Liver (tissue), 9 donors: ENCODE data around the gene SERTAD2. TPM values are rescaled to one million over a fixed set of nuclear protein-coding genes. Genes with fewer than 3 reads are reported as not detected.

Source experiments
- DNase-seq: peaks from one replicate; pipeline ENCODE4 v3.0.0-alpha.2; 2017; ENCODE audit warnings: low spot score
- H3K27ac ChIP-seq, 2 donors: one replicate each; pipeline ENCODE4 v1.7.0; 2013; ENCODE audit warnings: inconsistent platforms in 2 of 2, low read length in 2 of 2, control low read depth in 1 of 2, low read depth in 1 of 2, mild to moderate bottlenecking in 1 of 2
- H3K27me3 ChIP-seq, 4 donors: one replicate each; pipeline versions ENCODE4 v1.6.1 to v1.7.0; 2013; ENCODE audit warnings: low read length in 3 of 4, inconsistent platforms in 1 of 4, mild to moderate bottlenecking in 1 of 4, moderate library complexity in 1 of 4; ENCODE audit not compliant: control insufficient read depth in 4 of 4, insufficient read depth in 4 of 4
- H3K36me3 ChIP-seq, 4 donors: one replicate each; pipeline versions ENCODE4 v1.6.1 to v1.7.0; 2013; ENCODE audit warnings: low read length in 3 of 4, mild to moderate bottlenecking in 3 of 4, low read depth in 1 of 4, moderate library complexity in 1 of 4; ENCODE audit not compliant: control insufficient read depth in 4 of 4, insufficient read depth in 3 of 4
- H3K4me1 ChIP-seq, 4 donors: one replicate each; pipeline versions ENCODE4 v1.6.1 to v1.7.0; 2013; ENCODE audit warnings: low read length in 3 of 4, mild to moderate bottlenecking in 3 of 4, moderate library complexity in 1 of 4; ENCODE audit not compliant: control insufficient read depth in 4 of 4, insufficient read depth in 4 of 4
- H3K4me3 ChIP-seq, 3 donors: one replicate each; pipeline versions ENCODE4 v1.6.1 to v1.7.0; 2013; ENCODE audit warnings: low read length in 3 of 3, control low read depth in 1 of 3, low read depth in 1 of 3, mild to moderate bottlenecking in 1 of 3
- H3K9ac ChIP-seq, 2 donors: one replicate each; pipeline ENCODE4 v1.7.0; 2013; ENCODE audit warnings: low read length in 2 of 2, mild to moderate bottlenecking in 2 of 2, moderate library complexity in 2 of 2, control low read depth in 1 of 2, low read depth in 1 of 2
- H3K9me3 ChIP-seq, 4 donors: one replicate each; pipeline versions ENCODE4 v1.6.1 to v1.7.0; 2013; ENCODE audit warnings: low read length in 3 of 4; ENCODE audit not compliant: control insufficient read depth in 4 of 4
- EGR1 ChIP-seq, 2 donors: IDR thresholded peaks; 2 replicates each; pipeline ENCODE4 v1.6.1; 2016 to 2018; ENCODE audit warnings: antibody characterized with exemption in 2 of 2, low read depth in 2 of 2
- FOXA2 ChIP-seq: IDR thresholded peaks from 2 replicates; pipeline ENCODE4 v1.6.1; 2016; ENCODE audit warnings: antibody characterized with exemption
- GABPA ChIP-seq, 2 donors: IDR thresholded peaks in 1 of 2; conservative IDR thresholded peaks in 1 of 2; 2 replicates each; pipeline ENCODE4 v1.6.1; 2016; ENCODE audit warnings: antibody characterized with exemption in 2 of 2, mild to moderate bottlenecking in 1 of 2, moderate library complexity in 1 of 2
- HNF4A ChIP-seq, 2 donors: conservative IDR thresholded peaks; 2 replicates each; pipeline ENCODE4 v1.6.1; 2016; ENCODE audit warnings: antibody characterized with exemption in 2 of 2, mild to moderate bottlenecking in 2 of 2
- HNF4G ChIP-seq: IDR thresholded peaks from 2 replicates; pipeline ENCODE4 v1.6.1; 2016; ENCODE audit warnings: antibody characterized with exemption
- JUND ChIP-seq, 2 donors: IDR thresholded peaks; 2 replicates each; pipeline ENCODE4 v1.6.1; 2016; ENCODE audit warnings: antibody characterized with exemption in 2 of 2
- MAX ChIP-seq: IDR thresholded peaks from 2 replicates; pipeline ENCODE4 v1.6.1; 2016; ENCODE audit warnings: antibody characterized with exemption
- NR2F2 ChIP-seq: IDR thresholded peaks from 2 replicates; pipeline ENCODE4 v1.6.1; 2016; ENCODE audit warnings: antibody characterized with exemption
- RAD21 ChIP-seq, 2 donors: IDR thresholded peaks; 2 replicates each; pipeline ENCODE4 v1.6.1; 2016; ENCODE audit warnings: antibody characterized with exemption in 2 of 2, mild to moderate bottlenecking in 2 of 2
- REST ChIP-seq: IDR thresholded peaks from 2 replicates; pipeline ENCODE4 v1.6.1; 2016; ENCODE audit warnings: antibody characterized with exemption, mild to moderate bottlenecking
- RXRA ChIP-seq, 2 donors: IDR thresholded peaks; 2 replicates each; pipeline ENCODE4 v1.6.1; 2017 to 2018; ENCODE audit warnings: antibody characterized with exemption in 2 of 2, mild to moderate bottlenecking in 1 of 2
- SP1 ChIP-seq: IDR thresholded peaks from 2 replicates; pipeline ENCODE4 v1.6.1; 2018; ENCODE audit warnings: antibody characterized with exemption, mild to moderate bottlenecking
- TAF1 ChIP-seq: conservative IDR thresholded peaks from 2 replicates; pipeline ENCODE4 v1.6.1; 2016; ENCODE audit warnings: antibody characterized with exemption, mild to moderate bottlenecking
- YY1 ChIP-seq: IDR thresholded peaks from 2 replicates; pipeline ENCODE4 v1.6.1; 2016; ENCODE audit warnings: antibody characterized with exemption, mild to moderate bottlenecking
- ZBTB33 ChIP-seq: IDR thresholded peaks from 2 replicates; pipeline ENCODE4 v1.6.1; 2016; ENCODE audit warnings: antibody characterized with exemption
- WGBS: extraction: QIAGEN DNeasy Blood & Tissue Kit; methylation state at CpG from one replicate; pipeline ENCODE4 v1.1.7; 2013; 5-methylcytosine and 5-hydroxymethylcytosine counted together
- polyA plus RNA-seq, 2 donors: library from polyadenylated mRNA; stranded (reverse) in 1 of 2; unstranded in 1 of 2; fragments of 200-250 nt in 1 of 2; fragments of >200 nt in 1 of 2; fragmentation: Nextera tagmentation in 1 of 2; extraction: Ambion mirVana in 1 of 2; gene quantifications; one replicate each; pipeline versions ENCODE4 v1.2.1 to v1.2.3, GENCODE V29; 2013 to 2015
- total RNA-seq, 2 donors: library from RNA; depleted of rRNA; stranded (reverse); fragments of >200 nt; gene quantifications; one replicate each; pipeline ENCODE4 v1.2.3, GENCODE V29; 2014
- donor health status: healthy.
- donor health status: healthy.
- donor health status: healthy.
- donor health status: healthy.
- donor health status: healthy.

The SERTAD2 gene
- total and polyA plus RNA-seq, 4 donors, result 5.1 to 13.3 (median 6.4) TPM

DNA sequence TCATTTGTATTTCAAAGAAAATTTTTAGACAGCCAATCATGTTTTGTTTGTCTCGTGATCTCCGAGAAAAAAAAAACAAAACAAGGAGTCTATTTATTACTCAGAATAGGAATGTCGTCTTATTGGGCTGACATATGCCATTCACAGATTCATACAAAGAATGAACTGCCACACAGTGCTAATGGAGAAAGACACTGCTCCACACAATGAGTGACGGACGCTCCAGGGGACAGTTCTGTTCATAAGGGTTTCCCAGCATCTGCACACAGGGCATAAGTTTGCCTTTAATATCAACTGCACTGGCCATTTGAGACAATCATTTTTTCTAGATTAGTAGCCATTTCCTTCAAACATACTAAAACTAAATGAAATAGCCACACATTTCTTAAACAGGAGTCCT is 3.4 kb downstream of the SERTAD2 start:
- Histone ChIP-seq H3K36me3 (no peaks in the 10 kb centered on the region), H3K27me3 (no peaks in the 10 kb centered on the region), H3K27ac (peak overlapping the region; percentile 39 to 42), H3K9ac (no peak overlapping the region), H3K4me1 (peaks cover 8 to 66% (median 44%) of the 10 kb centered on the region in 4 donors), H3K9me3 (no peaks in the 10 kb centered on the region), H3K4me3 (no peak overlapping the region)
- 60% methylated on average over 5 of the region's 5 CpGs for WGBS
- TF ChIP-seq TAF1 (peak; percentile 14), JUND (IDR thresholded peaks at IDR 0.05) (no peak)
- DNase-seq, result no peak

DNA sequence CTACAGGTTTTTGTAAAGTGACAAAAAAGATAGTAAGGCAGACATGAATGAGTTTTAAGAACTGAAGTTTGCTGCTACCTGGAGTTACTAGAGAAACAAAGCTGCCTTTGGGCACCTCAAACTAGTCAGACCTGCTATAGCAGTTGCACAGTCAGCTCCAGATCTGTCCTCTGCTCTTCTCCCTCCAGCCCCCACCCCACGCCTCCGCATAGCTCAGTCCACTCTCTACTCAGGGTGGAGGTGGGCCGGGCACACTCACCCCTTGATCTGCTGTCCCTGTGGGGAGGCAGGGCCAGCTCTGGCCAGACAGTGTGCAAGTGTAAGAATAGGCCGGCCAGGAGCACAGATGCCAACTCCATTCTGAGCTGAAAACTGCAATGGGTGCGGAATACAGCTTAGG is 4.1 kb downstream of the SERTAD2 start:
- no peak overlapping the region for H3K4me3 ChIP-seq
- WGBS, result 25% methylated on average over 5 of the region's 5 CpGs
- no peaks in the 10 kb centered on the region for H3K36me3 ChIP-seq
- no peaks in the 10 kb centered on the region for H3K27me3 ChIP-seq
- peak overlapping the region; percentile 51 for H3K9ac ChIP-seq
- H3K4me1 ChIP-seq, result peaks cover 8 to 66% (median 45%) of the 10 kb centered on the region in 4 donors
- H3K27ac ChIP-seq, result peak overlapping the region; percentile 29 to 83
- TF ChIP-seq FOXA2, result no peak
- TF ChIP-seq EGR1 (IDR thresholded peaks at IDR 0.05; ENCODE audit: low read depth in 2 of 2), result peak in 1 of 2 donors; percentile 28
- TF ChIP-seq RAD21 (IDR thresholded peaks at IDR 0.05), result peak in 1 of 2 donors; percentile 20
- peak; percentile 67 for DNase-seq
- no peaks in the 10 kb centered on the region for H3K9me3 ChIP-seq

- no peak for TF ChIP-seq GABPA (IDR thresholded peaks at IDR 0.05 in 1 of 2, conservative IDR thresholded peaks at IDR 0.05 in 1 of 2)
- TF ChIP-seq REST, result peak; percentile 44
- no peak for TF ChIP-seq MAX
- peak; percentile 72 to 75 for TF ChIP-seq HNF4A (conservative IDR thresholded peaks at IDR 0.05)
- TF ChIP-seq JUND (IDR thresholded peaks at IDR 0.05), result no peak
- TF ChIP-seq YY1, result no peak
- no peak for TF ChIP-seq ZBTB33
- peak in 1 of 2 donors; percentile 23 for TF ChIP-seq RAD21 (IDR thresholded peaks at IDR 0.05)
- no peak for TF ChIP-seq TAF1
- peak; percentile 29 for TF ChIP-seq SP1
- no peak for TF ChIP-seq NR2F2
- TF ChIP-seq HNF4G, result peak; percentile 27
- TF ChIP-seq RXRA (IDR thresholded peaks at IDR 0.05), result peak; percentile 42 to 47
- Histone ChIP-seq H3K27ac (peak overlapping the region; percentile 29 to 83), H3K9me3 (no peaks in the 10 kb centered on the region), H3K4me3 (no peak overlapping the region), H3K4me1 (peaks cover 8 to 71% (median 50%) of the 10 kb centered on the region in 4 donors), H3K9ac (peak overlapping the region; percentile 51 to 56), H3K36me3 (no peaks in the 10 kb centered on the region), H3K27me3 (no peaks in the 10 kb centered on the region)
- 35% methylated on average over 6 of the region's 6 CpGs for WGBS
- peak; percentile 77 for DNase-seq
Measured at GRCh38 chr2:64649013-64649484, 4.7 kb downstream of the SERTAD2 start.
